ENCODE measurements around the gene RAX. TPM values are rescaled to one million over a fixed set of nuclear protein-coding genes. Genes with fewer than 3 reads are reported as not detected.

The RAX gene
- total and polyA plus RNA-seq, 10 of the 15 experiments (the other 5 are each of a cell fraction or from before 2014, with no cell fraction given), result not detected

GRCh38 chr18:59268721-59269562, 4.3 kb downstream of the RAX start:
- Histone ChIP-seq H4K20me1 (ENCODE audit: control insufficient read depth, insufficient read depth) (no peaks in the 10 kb centered on the region), H3K4me2 (ENCODE audit: control insufficient read depth, insufficient read depth) (no peak overlapping the region), H2AFZ (ENCODE audit: control insufficient read depth, low read depth, low read length) (no peak overlapping the region), H3K27ac (ENCODE audit: control insufficient read depth, insufficient read depth) (no peak overlapping the region), H3K27me3 (replicated peaks in 1 of 2; ENCODE audit: control insufficient read depth in 2 of 2, insufficient read depth in 2 of 2, low read length in 1 of 2) (peaks cover 21 to 45% of the 10 kb centered on the region in 2 experiments), H3K9ac (ENCODE audit: control insufficient read depth, insufficient read depth, low read length) (no peak overlapping the region), H3K4me1 (ENCODE audit: control insufficient read depth, insufficient read depth, low read length) (no peaks in the 10 kb centered on the region), H3K9me3 (replicated peaks; ENCODE audit: control insufficient read depth, insufficient read depth, low read length) (no peaks in the 10 kb centered on the region; the same call in 2 of the 3 replicates), H3K4me3 (no peak overlapping the region), H3K79me2 (ENCODE audit: control insufficient read depth, insufficient read depth, low read length) (no peaks in the 10 kb centered on the region), H3K36me3 (ENCODE audit: control insufficient read depth in 2 of 2, insufficient read depth in 2 of 2, low read length in 1 of 2) (no peaks in the 10 kb centered on the region)
- in situ Hi-C loops (cut with MboI) (no loop called here), intact Hi-C loops (cut with micrococcal nuclease; ENCODE audit: unreplicated experiment) (no loop called here)
- ChIA-PET CTCF (interaction anchor here (0.7 to 1.3 kb wide), 2 partner anchors 99 to 184 kb away, joined by 3 read pairs; no protein-coding TSS in a partner anchor), RAD21 (ENCODE audit: unreplicated experiment) (interaction anchor here (1.3 kb wide), 1 partner anchor 185 kb away, joined by 5 read pairs; no protein-coding TSS in a partner anchor), POLR2A (no interaction called here), SMC1A (ENCODE audit: uncharacterized antibody, unreplicated experiment) (interaction anchor here (1.3 kb wide), 1 partner anchor 183 kb away, joined by 3 read pairs; no protein-coding TSS in a partner anchor)
- FAIRE-seq (no peak), ATAC-seq (peak; percentile 54), DNase-seq (ENCODE audit: low read depth, low spot score) (no peak)
- WGBS (ENCODE audit: insufficient coverage, insufficient replicate concordance, low lambda C conversion rate, missing lambda C conversion rate), result 24% methylated on average over 47 of the region's 90 CpGs
- BruUV-seq (replicated peaks), result no TSS peak
- TF ChIP-seq EZH2 (IDR thresholded peaks at IDR 0.05; ENCODE audit: borderline replicate concordance, control insufficient read depth, low read depth, low read length) (no peak), SUZ12 (IDR thresholded peaks at IDR 0.05; ENCODE audit: unreplicated experiment) (peak; percentile 93), MEF2B (IDR thresholded peaks at IDR 0.05; ENCODE audit: partially characterized antibody, poor library complexity, severe bottlenecking) (no peak), MEF2A (IDR thresholded peaks at IDR 0.05; ENCODE audit: insufficient read depth, low read depth, low read length) (no peak)
- TF ChIP-seq, protein P1, sequence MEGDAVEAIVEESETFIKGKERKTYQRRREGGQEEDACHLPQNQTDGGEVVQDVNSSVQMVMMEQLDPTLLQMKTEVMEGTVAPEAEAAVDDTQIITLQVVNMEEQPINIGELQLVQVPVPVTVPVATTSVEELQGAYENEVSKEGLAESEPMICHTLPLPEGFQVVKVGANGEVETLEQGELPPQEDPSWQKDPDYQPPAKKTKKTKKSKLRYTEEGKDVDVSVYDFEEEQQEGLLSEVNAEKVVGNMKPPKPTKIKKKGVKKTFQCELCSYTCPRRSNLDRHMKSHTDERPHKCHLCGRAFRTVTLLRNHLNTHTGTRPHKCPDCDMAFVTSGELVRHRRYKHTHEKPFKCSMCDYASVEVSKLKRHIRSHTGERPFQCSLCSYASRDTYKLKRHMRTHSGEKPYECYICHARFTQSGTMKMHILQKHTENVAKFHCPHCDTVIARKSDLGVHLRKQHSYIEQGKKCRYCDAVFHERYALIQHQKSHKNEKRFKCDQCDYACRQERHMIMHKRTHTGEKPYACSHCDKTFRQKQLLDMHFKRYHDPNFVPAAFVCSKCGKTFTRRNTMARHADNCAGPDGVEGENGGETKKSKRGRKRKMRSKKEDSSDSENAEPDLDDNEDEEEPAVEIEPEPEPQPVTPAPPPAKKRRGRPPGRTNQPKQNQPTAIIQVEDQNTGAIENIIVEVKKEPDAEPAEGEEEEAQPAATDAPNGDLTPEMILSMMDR (IDR thresholded peaks at IDR 0.05 in 2 of 3, conservative IDR thresholded peaks at IDR 0.05 in 1 of 3; ENCODE audit: control insufficient read depth in 2 of 3, extremely low read depth in 1 of 3, insufficient read depth in 1 of 3, low read depth in 3 of 3, low read length in 3 of 3), result peak in 1 of 3 experiments; percentile 23; a peak in 2 of 6 replicates
- TF ChIP-seq, protein P2, sequence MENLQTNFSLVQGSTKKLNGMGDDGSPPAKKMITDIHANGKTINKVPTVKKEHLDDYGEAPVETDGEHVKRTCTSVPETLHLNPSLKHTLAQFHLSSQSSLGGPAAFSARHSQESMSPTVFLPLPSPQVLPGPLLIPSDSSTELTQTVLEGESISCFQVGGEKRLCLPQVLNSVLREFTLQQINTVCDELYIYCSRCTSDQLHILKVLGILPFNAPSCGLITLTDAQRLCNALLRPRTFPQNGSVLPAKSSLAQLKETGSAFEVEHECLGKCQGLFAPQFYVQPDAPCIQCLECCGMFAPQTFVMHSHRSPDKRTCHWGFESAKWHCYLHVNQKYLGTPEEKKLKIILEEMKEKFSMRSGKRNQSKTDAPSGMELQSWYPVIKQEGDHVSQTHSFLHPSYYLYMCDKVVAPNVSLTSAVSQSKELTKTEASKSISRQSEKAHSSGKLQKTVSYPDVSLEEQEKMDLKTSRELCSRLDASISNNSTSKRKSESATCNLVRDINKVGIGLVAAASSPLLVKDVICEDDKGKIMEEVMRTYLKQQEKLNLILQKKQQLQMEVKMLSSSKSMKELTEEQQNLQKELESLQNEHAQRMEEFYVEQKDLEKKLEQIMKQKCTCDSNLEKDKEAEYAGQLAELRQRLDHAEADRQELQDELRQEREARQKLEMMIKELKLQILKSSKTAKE (IDR thresholded peaks at IDR 0.05; ENCODE audit: low read depth, poor library complexity, severe bottlenecking), result no peak
